ENCODE data around the gene CRHBP. TPM values are rescaled to one million over a fixed set of nuclear protein-coding genes. Genes with fewer than 3 reads are reported as not detected.
A peak's percentile ranks its signal among the peaks of the same experiment; 100 is the strongest.
"Not testable (repeated sequence)": the region's sequence is repeated elsewhere in the genome, so short reads cannot be mapped to it uniquely, and the experiment has no call there.

The CRHBP gene, protein sequence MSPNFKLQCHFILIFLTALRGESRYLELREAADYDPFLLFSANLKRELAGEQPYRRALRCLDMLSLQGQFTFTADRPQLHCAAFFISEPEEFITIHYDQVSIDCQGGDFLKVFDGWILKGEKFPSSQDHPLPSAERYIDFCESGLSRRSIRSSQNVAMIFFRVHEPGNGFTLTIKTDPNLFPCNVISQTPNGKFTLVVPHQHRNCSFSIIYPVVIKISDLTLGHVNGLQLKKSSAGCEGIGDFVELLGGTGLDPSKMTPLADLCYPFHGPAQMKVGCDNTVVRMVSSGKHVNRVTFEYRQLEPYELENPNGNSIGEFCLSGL
- 430 TPM for total RNA-seq

DNA sequence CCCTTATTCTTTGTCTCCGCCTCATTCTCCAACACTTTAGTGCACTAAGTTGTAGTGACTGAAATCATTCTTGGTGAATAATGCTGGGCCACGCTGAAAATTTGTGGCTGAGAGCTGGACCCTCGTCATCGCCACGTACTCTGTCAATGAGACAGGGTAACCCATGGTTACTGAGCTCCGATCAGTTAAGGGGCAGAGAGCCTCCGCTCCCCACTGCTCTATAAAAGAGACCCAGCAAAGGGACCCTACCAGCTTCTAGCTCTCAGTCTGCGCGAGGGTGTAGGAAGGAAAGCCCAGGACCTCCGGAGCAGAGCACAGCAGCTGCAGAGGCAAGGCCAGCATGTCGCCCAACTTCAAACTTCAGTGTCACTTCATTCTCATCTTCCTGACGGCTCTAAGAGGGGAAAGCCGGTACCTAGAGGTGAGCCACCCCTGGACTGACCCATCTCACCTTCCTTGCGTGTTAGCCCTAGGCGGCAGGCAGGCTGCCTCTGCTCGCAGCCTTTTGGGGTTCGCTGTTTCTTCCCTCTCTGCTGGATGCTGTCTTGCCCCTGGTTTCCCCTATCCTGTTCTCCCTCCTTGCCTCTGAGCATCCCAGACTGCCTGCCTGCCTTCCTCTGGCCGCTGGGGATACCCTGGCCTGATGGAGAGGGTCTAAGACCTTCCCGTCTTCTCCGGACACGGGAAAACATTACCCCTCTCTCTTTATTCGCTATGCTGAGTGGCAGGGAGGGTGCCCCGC lies at the start of gene CRHBP:
Gene CRHBP, plus strand, starts transcription at position 251 of the 742 bp plus-strand sequence. Its CDS starts 90 bp downstream, at position 341.
- DNase-seq (ENCODE audit: low read depth in 2 of 3, low spot score in 2 of 3): peak in 2 of 3 donors; percentile 72 to 87

DNA sequence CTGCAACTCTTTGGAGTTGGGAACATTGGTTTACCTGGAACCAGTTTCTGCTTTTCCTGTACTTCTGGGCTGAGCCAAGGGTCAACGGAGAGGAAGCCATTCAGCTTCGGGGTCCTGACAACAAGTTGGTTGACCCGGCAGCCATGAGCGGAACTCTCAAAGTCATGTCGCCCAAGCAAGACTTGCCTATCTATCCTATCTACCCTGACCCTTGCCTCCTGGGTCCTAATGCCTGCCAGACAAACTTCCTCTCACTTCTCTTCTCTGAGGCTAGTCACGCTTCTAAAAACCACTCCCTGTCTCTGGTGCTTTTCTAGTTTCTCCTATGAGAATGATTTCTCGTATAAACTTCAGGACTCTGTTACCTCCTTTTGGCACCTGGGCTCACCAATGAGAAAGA lies 44.7 kb upstream of the CRHBP start:
- DNase-seq (ENCODE audit: low read depth in 2 of 3, low spot score in 2 of 3): no peak

DNA sequence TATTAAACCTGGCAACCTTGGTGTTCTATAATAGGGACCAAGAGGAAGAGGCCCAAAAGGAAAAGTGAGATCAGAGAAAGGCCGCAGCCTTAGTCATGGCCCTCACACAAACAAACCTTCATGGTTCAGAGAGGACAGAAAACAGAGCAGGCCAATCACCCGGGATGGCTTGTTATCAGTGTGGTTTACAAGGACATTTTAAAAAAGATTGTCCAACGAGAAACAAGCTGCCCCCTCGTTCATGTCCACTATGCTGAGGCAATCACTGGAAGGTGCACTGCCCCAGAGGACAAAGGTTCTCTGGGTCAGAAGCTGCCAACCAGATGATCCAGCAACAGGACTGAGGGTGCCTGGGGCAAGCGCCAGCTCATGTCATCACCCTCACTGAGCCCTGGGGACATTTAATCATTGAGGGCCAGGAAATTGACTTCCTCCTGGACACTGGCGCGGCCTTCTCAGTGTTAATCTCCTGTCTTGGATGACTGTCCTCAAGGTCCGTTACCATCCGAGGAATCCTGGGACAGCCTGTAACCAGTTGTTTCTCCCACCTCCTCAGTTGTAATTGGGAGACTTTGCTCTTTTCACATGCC lies 42.4 kb upstream of the CRHBP start:
- not testable (repeated sequence) for DNase-seq (ENCODE audit: low read depth in 2 of 3, low spot score in 2 of 3)

DNA sequence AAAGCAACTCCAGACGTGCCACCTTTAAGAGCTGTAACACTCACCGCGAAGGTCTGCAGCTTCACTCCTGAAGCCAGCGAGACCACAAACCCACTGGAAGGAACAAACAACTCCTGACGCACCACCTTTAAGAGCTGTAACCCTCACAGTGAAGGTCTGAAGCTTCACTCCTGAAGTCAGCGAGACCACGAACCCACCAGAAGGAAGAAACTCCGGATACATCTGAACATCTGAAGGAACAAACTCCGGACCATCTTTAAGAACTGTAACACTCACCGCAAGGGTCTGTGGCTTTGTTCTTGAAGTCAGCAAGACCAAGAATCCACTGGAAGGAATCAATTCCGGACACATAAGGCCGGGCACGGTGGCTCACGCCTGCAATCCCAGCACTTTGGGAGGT lies 38.2 kb upstream of the CRHBP start:
- DNase-seq (ENCODE audit: low read depth in 2 of 3, low spot score in 2 of 3): peak in 2 of 3 donors; percentile 5 to 63

DNA sequence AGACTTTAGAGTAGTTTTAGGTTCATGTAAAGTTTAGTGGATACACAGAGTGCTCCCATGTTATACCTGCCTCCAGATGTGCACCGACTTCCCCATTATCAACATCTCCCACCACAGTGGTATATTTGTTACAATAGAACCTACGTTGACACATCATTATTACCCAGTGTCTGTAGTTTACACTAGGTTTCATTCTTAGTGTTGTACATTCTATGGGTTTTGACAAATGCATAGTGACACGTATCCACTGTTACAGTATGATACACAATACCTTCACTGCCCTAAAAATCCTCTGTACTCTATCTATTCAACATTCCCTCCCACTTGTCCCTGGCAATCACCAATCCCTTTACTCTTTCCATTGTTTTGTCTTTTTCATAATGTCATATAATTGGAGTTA lies 34.3 kb upstream of the CRHBP start:
- no peak for DNase-seq (ENCODE audit: low read depth in 2 of 3, low spot score in 2 of 3)

DNA sequence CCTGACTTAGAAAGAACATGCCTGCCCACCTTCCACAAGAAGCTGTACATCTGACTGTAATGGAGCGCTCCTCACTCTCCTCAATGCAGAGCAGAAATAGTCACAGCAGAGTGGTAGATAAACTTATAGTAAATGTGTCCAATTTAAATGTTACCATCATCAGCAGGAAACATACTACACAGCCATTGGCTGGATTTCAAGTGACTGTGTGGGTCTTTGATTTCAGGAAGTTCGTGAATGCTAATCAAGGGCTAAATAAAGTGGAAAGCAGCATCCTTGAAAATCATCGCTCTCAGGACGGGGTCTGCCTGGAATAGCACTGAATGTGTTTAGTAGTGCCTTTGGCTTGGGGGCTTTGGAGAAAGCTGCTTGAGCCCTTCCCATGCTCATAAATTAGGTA lies 32.4 kb upstream of the CRHBP start:
- DNase-seq (ENCODE audit: low read depth in 2 of 3, low spot score in 2 of 3): peak in 2 of 3 donors; percentile 16 to 58

DNA sequence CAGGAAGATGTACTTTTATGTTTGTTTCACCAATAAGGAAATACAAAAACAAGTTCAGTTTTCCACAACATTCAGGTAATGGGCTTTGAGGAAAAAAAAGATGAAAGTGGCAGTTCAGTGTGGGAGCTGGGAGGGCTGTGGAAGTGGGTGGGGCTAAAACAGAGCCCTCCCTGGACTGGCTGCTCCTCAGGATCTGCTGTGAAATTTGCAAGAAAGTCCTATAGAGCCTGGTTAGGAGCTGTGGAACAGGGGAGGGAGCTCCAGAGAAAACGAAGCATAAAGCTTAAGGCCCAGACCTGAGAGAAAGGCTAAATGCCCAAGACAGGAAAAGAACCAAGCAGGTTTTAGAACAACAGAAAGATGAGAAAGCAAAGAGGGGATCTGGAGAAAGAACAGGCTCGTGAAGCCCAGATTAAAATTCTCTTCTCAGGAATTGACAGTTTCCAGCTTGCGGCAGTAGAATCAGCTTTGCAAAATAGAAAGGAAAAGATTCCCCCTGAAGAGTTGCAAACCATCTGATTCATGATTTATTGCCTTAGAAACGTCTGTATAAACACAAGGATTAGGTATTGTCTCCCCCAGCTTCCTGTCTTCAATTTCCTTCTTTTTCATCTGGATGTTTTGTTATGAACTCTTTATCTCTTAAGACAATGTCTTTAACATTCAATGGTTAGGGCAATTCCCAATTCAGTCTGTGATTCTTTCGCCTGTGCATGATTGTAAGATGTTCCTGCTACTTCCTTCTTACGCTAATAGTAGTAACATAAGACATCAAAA lies 26.3 kb upstream of the CRHBP start:
- no peak for DNase-seq (ENCODE audit: low read depth in 2 of 3, low spot score in 2 of 3)

DNA sequence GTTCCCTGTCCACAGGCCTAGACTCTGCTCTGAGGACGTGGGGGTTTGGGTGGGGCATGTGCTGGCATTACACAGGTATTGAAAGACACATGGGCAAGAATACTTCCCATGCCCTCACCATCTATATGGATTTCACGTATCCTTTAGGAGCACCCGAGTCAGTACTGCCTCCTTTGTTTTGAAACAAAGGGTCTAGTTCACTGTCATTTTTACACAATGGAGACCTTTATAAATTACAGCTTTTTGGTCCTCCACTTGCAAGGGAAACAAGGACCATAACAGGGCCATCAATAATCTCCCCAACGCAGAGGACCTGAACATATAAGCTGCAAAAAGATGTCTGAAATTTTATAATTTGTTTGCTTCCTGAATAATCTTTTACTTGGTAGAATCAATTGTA lies 24.9 kb upstream of the CRHBP start:
- DNase-seq (ENCODE audit: low read depth in 2 of 3, low spot score in 2 of 3): no peak

DNA sequence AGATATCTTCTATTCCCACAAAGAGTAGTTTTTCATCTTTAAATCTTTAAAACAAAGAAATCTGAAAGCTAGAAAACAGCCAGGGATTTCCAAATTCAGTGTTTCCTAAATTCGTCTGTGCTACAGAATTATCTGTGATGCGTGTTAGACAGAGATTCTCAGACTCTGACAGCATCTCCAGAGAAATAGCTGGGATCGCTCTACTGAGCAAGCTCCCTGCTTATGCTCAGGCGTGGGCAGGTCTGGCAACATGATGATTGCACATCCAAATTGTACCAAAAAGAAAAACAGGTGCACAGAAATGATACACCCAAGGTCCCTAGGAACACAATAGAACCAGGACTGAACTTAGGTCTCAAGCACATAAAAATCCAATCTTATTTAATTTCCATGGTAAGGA lies 22.8 kb upstream of the CRHBP start:
- no peak for DNase-seq (ENCODE audit: low read depth in 2 of 3, low spot score in 2 of 3)

DNA sequence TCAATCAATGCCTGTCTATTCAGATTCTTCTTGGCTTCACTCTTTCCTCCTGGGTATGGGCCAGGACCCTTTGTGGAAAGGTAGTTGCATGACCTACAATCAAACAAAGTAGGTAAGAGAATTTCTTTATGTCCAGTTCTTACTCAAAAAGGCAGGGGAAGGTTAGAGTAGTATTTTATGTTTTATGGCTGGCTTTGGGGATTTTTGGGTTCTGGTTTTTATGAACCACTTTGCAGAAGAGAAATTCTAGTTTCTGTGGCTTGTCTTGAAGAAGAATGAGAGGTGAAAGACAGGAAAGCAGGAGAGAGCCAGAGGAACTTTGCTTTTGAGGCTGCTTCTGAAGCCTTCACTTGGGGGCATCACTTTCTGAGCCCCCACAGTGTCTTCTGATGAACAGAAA lies 14.7 kb upstream of the CRHBP start:
- no peak for DNase-seq (ENCODE audit: low read depth in 2 of 3, low spot score in 2 of 3)

DNA sequence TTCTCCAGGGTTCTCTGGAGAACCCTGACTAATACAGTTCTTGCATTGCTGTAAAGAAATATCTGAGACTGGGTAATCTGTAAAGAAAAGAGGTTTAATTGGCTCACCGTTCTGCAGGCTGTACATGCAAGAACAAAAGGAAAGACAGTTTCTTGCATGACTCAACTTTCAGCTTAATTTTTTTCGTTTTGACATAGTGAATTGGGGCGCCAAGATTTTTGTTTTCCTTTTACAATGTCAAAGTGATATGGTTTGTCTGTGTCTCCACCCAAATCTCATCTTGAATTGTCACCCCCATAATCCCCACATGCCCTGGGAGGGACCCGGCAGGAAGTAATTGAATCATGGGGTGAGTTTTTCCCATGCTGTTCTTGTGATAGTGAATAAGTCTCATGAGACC lies 11.8 kb upstream of the CRHBP start:
- DNase-seq (ENCODE audit: low read depth in 2 of 3, low spot score in 2 of 3): no peak

DNA sequence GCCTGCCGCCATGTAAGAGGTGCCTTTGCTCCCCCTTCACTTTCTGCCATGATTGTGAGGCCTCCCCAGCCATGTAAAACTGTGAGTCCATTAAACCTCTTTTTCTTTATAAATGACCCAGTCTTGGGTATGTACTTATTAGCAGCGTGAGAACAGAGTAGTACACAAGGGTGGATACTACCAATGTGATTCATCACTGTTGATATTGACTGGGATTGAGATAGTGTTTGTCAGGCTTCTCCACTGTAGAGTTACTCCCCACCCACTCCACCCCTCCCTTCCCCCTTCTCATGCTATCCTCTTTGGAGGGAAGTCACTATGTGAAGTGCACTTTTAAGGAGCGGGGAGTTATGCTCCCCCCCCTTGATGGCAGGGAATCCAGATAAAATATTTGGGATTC lies 11.4 kb upstream of the CRHBP start:
- DNase-seq (ENCODE audit: low read depth in 2 of 3, low spot score in 2 of 3): no peak

DNA sequence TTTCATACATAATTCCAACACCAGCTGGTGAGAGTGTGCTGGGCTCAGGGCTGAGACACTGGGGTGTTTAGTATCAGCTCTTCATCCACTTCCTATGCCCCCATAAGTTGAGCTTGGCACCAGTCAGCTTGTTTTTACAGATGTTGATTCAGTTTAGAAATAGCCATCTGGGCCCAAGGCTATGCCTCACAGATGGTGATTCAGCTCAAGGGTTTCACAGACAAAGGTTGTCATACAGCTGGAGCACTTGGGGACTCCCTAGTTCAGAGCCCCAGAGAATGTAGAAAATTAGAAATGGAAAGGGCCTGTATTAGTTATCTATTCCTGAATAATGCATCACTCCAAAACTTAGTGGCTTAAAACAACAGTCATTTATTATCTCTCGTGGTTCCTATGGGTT lies 10.3 kb upstream of the CRHBP start:
- DNase-seq (ENCODE audit: low read depth in 2 of 3, low spot score in 2 of 3): no peak

DNA sequence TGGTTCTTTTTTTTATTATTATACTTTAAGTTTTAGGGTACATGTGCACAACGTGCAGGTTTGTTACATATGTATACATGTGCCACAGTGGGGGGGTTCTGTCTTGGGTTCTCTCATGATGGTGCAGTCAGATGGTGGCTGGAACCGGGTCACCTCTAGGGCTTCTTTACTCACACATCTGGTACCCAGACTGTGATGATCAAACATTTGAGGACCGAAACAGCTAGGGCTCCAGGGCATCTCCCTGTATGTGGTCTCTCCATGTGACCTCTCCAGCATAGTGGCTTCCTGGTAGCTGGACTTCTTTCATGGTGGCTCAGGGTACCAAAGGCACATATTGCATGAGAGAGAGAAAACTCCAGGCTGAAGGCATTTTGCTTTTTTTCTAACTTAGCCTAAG lies 9.8 kb upstream of the CRHBP start:
- no peak for DNase-seq (ENCODE audit: low read depth in 2 of 3, low spot score in 2 of 3)

DNA sequence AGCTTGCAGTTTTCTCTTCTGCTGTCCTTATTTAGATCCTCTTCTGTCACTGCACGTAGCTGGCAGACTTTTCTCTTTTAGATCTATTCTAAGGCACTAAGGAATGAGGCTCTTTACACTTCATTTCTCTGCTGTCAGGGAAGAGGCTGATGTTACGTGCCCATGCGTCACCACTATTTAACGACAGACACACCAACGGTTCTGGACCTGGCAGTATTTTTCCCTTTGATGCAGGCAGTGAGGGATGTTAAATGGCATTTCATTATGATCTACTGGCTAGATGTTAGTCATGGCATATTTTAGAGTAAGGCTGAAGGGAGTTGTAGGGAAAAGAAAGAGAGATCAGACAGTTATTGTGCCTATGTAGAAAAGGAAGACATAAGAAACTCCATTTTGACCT lies 8.2 kb upstream of the CRHBP start:
- no peak for DNase-seq (ENCODE audit: low read depth in 2 of 3, low spot score in 2 of 3)

DNA sequence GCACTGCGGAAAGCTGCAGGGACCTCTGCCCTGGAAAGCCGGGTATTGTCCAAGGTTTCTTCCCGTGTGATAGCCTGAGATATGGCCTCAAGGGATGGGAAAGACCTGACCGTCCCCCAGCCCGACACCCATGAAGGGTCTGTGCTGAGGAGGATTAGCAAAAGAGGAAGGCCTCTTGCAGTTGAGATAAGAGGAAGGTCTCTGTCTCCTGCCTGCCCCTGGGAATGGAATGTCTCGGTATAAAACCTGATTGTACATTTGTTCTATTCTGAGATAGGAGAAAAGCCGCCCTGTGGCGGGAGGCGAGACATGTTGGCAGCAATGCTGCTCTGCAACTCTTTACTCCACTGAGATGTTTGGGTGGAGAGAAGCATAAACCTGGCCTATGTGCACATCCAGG lies 7.6 kb upstream of the CRHBP start:
- not testable (repeated sequence) for DNase-seq (ENCODE audit: low read depth in 2 of 3, low spot score in 2 of 3)

DNA sequence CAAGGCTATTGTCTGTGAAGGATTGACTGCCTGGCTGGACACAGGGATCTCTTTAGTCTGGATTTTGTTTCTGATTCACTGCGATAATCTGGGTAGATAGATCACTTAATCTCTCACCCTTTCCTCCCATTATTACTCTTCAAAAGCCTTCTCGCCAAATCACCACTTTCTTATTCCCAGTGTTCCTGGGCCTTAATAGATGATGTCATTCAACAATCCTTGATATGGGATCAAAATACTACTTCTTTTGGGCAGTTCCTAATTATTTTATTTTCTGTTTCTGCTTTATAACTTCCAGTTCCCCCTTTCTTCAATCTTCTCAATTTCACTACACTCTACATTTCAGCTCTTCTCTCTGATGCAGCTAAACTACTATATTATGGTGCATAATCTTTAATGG lies 6.8 kb upstream of the CRHBP start:
- no peak for DNase-seq (ENCODE audit: low read depth in 2 of 3, low spot score in 2 of 3)

DNA sequence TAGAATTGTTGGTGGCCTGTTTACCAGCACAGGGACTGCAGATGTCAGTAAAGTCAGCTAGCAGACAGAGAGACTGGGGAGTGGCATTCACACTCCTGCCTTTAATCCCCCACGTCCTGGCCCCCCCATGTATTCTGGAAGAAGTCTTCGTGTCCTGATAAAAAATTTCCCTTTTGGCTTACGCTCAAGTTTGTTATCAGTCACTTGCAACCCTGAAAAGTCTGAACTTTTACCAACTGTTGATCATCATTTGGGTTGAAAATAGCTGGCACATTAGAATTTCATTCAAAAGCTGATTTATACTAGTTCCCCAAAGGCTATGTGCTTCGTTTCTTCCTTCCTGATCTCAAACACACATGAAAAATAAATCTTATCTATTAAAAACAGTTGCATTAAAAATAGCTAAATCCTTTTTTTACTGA lies 5.8 kb upstream of the CRHBP start:
- peak in 2 of 3 donors; percentile 76 to 88 for DNase-seq (ENCODE audit: low read depth in 2 of 3, low spot score in 2 of 3)

DNA sequence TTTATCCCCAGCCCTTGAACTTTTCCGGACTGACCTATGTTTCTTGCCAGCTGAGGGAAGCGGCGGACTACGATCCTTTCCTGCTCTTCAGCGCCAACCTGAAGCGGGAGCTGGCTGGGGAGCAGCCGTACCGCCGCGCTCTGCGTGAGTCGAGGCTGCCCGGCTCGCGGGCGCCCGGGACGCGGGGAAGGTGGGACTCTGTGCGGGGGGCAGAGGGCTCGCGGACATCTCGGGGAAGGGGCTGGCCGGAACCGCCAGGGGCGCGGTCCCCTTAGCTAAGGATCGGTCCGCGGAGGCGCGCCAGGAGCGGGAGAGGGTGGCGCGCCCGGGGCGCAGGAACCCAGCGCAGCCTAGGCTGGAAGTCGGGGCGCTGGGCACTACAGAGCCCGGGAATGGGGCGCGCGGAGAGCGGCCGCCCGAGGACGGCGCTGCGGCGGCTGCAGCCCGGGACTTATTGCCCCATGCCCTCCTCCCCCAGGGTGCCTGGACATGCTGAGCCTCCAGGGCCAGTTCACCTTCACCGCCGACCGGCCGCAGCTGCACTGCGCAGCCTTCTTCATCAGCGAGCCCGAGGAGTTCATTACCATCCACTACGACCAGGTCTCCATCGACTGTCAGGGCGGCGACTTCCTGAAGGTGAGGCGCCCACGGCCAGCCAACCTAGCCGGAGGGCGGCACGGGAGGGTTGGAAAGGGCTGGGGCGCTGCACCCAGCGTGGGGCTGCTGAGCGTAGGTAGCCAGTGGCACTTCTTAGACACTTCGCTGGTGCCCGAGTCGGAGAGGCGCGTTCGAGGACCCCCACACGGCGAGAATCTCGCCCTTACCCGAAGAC lies 922 bp downstream of the CRHBP start:
- no peak for DNase-seq (ENCODE audit: low read depth in 2 of 3, low spot score in 2 of 3)

DNA sequence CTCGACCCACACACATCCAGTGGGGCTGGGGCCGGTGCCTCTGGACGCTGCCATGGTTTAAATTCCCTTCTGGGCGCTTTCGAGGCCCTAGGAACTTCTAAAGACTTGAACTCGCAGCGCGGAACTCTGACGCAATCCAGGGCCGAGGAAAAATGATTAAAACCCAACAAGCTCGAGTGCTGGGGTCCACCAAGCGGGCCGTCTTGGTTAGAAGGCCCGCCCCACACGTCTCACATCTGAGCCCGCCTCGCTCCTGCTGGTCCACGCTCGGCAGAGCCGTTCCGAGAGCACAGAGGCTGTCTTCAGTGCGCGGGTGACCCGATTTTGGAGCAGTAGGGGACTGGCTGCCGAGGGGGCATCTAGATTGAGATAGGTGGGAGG lies 1.5 kb downstream of the CRHBP start:
- no peak for DNase-seq (ENCODE audit: low read depth in 2 of 3, low spot score in 2 of 3)

All from hematopoietic multipotent progenitor cell (in vitro differentiated cells).